ENCODE measurements around the gene KRTAP20-2. TPM values are rescaled to one million over a fixed set of nuclear protein-coding genes. Genes with fewer than 3 reads are reported as not detected.

The KRTAP20-2 gene
- total RNA-seq (2021; ENCODE audit: unreplicated experiment) = not detected
- not detected for polyA plus RNA-seq (2012; ENCODE audit: insufficient read length)
- Bru-seq, nascent RNA = not detected
- BruChase-seq, experiment 1, labeled RNA remaining after a 2-hour chase = not detected
- BruChase-seq, experiment 2, labeled RNA remaining after a 6-hour chase = not detected
- long read RNA-seq = 0 reads

DNA sequence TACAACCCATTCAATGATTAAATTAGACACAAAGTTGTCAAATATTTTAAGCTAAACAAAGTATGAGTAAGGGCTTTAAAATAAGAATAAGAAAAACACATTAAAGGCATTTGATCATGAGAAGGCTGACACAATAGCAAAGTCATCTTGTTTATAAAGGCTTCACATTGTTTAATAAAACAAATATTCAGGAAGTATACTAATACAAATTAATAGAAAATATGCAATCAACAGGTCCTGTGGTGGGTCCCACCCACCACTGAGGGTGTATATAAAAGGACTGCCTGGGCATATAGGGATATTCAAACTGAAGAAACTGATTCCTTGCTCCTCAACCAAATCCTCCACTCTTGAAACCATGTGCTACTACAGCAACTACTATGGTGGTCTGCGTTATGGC, at the start of gene KRTAP20-2:
Gene KRTAP20-2 (plus strand): TSS at position 301 of the 400 bp plus-strand sequence. CDS start 58 bp downstream, at position 359.
- H3K27ac ChIP-seq (ENCODE audit: low read length) = no peak within 1 kb of the TSS
- H3K4me3 ChIP-seq (ENCODE audit: low read depth in 2 of 2, low read length in 2 of 2) = no peak within 1 kb of the TSS
- H3K4me1 ChIP-seq (ENCODE audit: control insufficient read depth, insufficient read depth, low read length) = no peaks in the 10 kb centered on the region
- CTCF ChIA-PET = no interaction called here
- no peaks in the 10 kb centered on the region for H3K9me3 ChIP-seq (ENCODE audit: control insufficient read depth, insufficient read depth, low read depth, low read length)
- no peaks in the 10 kb centered on the region for H3K27me3 ChIP-seq (ENCODE audit: control insufficient read depth, insufficient read depth, low read length)
- DNase-seq (ENCODE audit: low read depth, low spot score) (no peak), ATAC-seq (no peak)
- POLR2A ChIA-PET = no interaction called here
- TF ChIP-seq SIN3A (IDR thresholded peaks at IDR 0.05; ENCODE audit: borderline replicate concordance, insufficient read depth, low read depth, low read length) = no peak
- TF ChIP-seq, protein P1, sequence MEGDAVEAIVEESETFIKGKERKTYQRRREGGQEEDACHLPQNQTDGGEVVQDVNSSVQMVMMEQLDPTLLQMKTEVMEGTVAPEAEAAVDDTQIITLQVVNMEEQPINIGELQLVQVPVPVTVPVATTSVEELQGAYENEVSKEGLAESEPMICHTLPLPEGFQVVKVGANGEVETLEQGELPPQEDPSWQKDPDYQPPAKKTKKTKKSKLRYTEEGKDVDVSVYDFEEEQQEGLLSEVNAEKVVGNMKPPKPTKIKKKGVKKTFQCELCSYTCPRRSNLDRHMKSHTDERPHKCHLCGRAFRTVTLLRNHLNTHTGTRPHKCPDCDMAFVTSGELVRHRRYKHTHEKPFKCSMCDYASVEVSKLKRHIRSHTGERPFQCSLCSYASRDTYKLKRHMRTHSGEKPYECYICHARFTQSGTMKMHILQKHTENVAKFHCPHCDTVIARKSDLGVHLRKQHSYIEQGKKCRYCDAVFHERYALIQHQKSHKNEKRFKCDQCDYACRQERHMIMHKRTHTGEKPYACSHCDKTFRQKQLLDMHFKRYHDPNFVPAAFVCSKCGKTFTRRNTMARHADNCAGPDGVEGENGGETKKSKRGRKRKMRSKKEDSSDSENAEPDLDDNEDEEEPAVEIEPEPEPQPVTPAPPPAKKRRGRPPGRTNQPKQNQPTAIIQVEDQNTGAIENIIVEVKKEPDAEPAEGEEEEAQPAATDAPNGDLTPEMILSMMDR (IDR thresholded peaks at IDR 0.05) = no peak
- no peak for TF ChIP-seq POLR2AphosphoS5 (IDR thresholded peaks at IDR 0.05; ENCODE audit: low read depth, low read length)
- TF ChIP-seq TCF7L2 (IDR thresholded peaks at IDR 0.05; ENCODE audit: low read depth, low read length) = no peak
- TF ChIP-seq, protein P2, sequence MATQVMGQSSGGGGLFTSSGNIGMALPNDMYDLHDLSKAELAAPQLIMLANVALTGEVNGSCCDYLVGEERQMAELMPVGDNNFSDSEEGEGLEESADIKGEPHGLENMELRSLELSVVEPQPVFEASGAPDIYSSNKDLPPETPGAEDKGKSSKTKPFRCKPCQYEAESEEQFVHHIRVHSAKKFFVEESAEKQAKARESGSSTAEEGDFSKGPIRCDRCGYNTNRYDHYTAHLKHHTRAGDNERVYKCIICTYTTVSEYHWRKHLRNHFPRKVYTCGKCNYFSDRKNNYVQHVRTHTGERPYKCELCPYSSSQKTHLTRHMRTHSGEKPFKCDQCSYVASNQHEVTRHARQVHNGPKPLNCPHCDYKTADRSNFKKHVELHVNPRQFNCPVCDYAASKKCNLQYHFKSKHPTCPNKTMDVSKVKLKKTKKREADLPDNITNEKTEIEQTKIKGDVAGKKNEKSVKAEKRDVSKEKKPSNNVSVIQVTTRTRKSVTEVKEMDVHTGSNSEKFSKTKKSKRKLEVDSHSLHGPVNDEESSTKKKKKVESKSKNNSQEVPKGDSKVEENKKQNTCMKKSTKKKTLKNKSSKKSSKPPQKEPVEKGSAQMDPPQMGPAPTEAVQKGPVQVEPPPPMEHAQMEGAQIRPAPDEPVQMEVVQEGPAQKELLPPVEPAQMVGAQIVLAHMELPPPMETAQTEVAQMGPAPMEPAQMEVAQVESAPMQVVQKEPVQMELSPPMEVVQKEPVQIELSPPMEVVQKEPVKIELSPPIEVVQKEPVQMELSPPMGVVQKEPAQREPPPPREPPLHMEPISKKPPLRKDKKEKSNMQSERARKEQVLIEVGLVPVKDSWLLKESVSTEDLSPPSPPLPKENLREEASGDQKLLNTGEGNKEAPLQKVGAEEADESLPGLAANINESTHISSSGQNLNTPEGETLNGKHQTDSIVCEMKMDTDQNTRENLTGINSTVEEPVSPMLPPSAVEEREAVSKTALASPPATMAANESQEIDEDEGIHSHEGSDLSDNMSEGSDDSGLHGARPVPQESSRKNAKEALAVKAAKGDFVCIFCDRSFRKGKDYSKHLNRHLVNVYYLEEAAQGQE (IDR thresholded peaks at IDR 0.05; ENCODE audit: insufficient read depth in 1 of 2, low read depth in 2 of 2, low read length in 1 of 2) = no peak
- no TSS peak for BruUV-seq (replicated peaks)
- in situ Hi-C loops (cut with HindIII; ENCODE audit: low pct_unique_long_range_greater_than_20kb, low sequenced_read_pairs) = no loop called here
- H3K36me3 ChIP-seq (ENCODE audit: control insufficient read depth, insufficient read depth, low read length) = no peaks in the 10 kb centered on the region
- intact Hi-C loops (cut with micrococcal nuclease; ENCODE audit: unreplicated experiment) = no loop called here

DNA sequence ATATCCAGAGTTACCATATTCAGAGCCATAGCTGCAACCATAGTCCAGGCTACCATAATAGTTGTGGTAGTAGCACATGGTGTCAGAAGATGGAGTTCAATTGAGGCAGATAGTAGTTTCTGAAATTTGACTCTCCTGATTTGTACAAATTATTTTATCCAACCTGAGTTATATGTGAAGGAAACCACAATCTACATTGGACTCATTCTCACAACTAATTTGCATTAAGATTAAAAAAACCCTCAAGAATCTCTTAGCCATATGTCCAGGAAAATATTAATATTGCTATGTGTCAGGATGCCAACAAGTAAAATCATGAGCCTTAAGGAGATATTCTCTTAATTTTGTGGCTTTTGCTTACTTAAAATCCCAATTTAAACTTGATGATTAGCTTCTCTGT, 44.7 kb upstream of the KRTAP20-2 start, which contains the start of gene KRTAP22-2:
Gene KRTAP22-2 (minus strand): TSS at position 101 of the 400 bp plus-strand sequence.
- intact Hi-C loops (cut with micrococcal nuclease; ENCODE audit: unreplicated experiment) (no loop called here), in situ Hi-C loops (cut with HindIII; ENCODE audit: low pct_unique_long_range_greater_than_20kb, low sequenced_read_pairs) (no loop called here)
- BruUV-seq (replicated peaks) = no TSS peak
- no peak for DNase-seq (ENCODE audit: low read depth, low spot score)
- Histone ChIP-seq H3K4me3 (ENCODE audit: low read depth in 2 of 2, low read length in 2 of 2) (no peak within 1 kb of the TSS), H3K36me3 (ENCODE audit: control insufficient read depth, insufficient read depth, low read length) (no peaks in the 10 kb centered on the region), H3K27ac (ENCODE audit: low read length) (no peak within 1 kb of the TSS), H3K27me3 (ENCODE audit: control insufficient read depth, insufficient read depth, low read length) (no peaks in the 10 kb centered on the region), H3K4me1 (ENCODE audit: control insufficient read depth, insufficient read depth, low read length) (no peaks in the 10 kb centered on the region), H3K9me3 (ENCODE audit: control insufficient read depth, insufficient read depth, low read depth, low read length) (no peaks in the 10 kb centered on the region)
- CTCF ChIA-PET = no interaction called here
- no peak for ATAC-seq
- POLR2A ChIA-PET = no interaction called here
- TF ChIP-seq, protein P1 (IDR thresholded peaks at IDR 0.05) = no peak
- TF ChIP-seq POLR2AphosphoS5 (IDR thresholded peaks at IDR 0.05; ENCODE audit: low read depth, low read length) = no peak
- TF ChIP-seq, protein P2 (IDR thresholded peaks at IDR 0.05; ENCODE audit: insufficient read depth in 1 of 2, low read depth in 2 of 2, low read length in 1 of 2) = no peak
- no peak for TF ChIP-seq TCF7L2 (IDR thresholded peaks at IDR 0.05; ENCODE audit: low read depth, low read length)
- TF ChIP-seq SIN3A (IDR thresholded peaks at IDR 0.05; ENCODE audit: borderline replicate concordance, insufficient read depth, low read depth, low read length) = no peak
